OCI-LY7 (cell line): ENCODE data around the gene ISG20L2. TPM values are rescaled to one million over a fixed set of nuclear protein-coding genes. Genes with fewer than 3 reads are reported as not detected.

Experiments
- BruUV-seq: library from RNA; stranded (reverse); fragments of 400-500 nt; replicated peaks from 2 replicates; lab custom pipeline; 2021; lab: Mats Ljungman, UMichigan
- CTCF ChIA-PET: fragments of 300-600 bp; sonication (Branson Sonifier 250); formaldehyde crosslinking; loops from one replicate; lab custom pipeline; 2022; ENCODE audit warnings: antibody characterized with exemption; ENCODE audit not compliant: unreplicated experiment; lab: Charles Lee
- POLR2A ChIA-PET: fragments of 300-600 bp; sonication (Branson Sonifier 250); formaldehyde crosslinking; loops from one replicate; lab custom pipeline; 2022; ENCODE audit warnings: antibody characterized with exemption; lab: Charles Lee
- DNase-seq: peaks from one replicate; pipeline ENCODE4 v3.0.0-alpha.2; 2015; ENCODE audit warnings: low spot score
- H2AFZ ChIP-seq: fragments of 200-600 bp; sonication (generic), shearing (Covaris generic); 2 replicates; pipeline ENCODE4 v1.6.1; 2014; ENCODE audit warnings: mild to moderate bottlenecking, antibody characterized with exemption, low read length, moderate library complexity
- H3K27ac ChIP-seq: fragments of 200-600 bp; sonication (generic); 2 replicates; pipeline ENCODE4 v1.5.1; 2014; ENCODE audit warnings: mixed run types, low read depth, mild to moderate bottlenecking, moderate library complexity, low read length, inconsistent platforms; ENCODE audit not compliant: poor library complexity, severe bottlenecking
- H3K36me3 ChIP-seq: fragments of 200-600 bp; sonication (generic); 2 replicates; pipeline ENCODE4 v1.6.1; 2014; ENCODE audit warnings: mild to moderate bottlenecking, antibody characterized with exemption, low read length, moderate library complexity, mixed read lengths; ENCODE audit not compliant: insufficient read depth
- H3K4me1 ChIP-seq: fragments of 200-600 bp; sonication (generic); 2 replicates; pipeline ENCODE4 v1.5.1; 2014; ENCODE audit warnings: mild to moderate bottlenecking, low read length; ENCODE audit not compliant: insufficient read depth, poor library complexity, severe bottlenecking
- H3K4me2 ChIP-seq: fragments of 200-600 bp; sonication (generic); 2 replicates; pipeline ENCODE4 v1.6.1; 2014; ENCODE audit warnings: mild to moderate bottlenecking, low read length
- H3K4me3 ChIP-seq: fragments of 200-600 bp; sonication (generic); 2 replicates; pipeline ENCODE4 v1.5.1; 2014; ENCODE audit warnings: mild to moderate bottlenecking, low read depth, low read length; ENCODE audit not compliant: poor library complexity, severe bottlenecking
- H3K79me2 ChIP-seq: fragments of 200-600 bp; sonication (generic); 2 replicates; pipeline ENCODE4 v1.6.1; 2016; ENCODE audit warnings: low read depth, mild to moderate bottlenecking, low read length, moderate library complexity, mixed read lengths; ENCODE audit not compliant: insufficient read depth
- H3K9me2 ChIP-seq: fragments of 200-600 bp; sonication (generic); 2 replicates; pipeline ENCODE4 v1.6.1; 2016; ENCODE audit warnings: mild to moderate bottlenecking, low read length, mixed read lengths; ENCODE audit not compliant: insufficient read depth
- H3K9me3 ChIP-seq: fragments of 200-600 bp; sonication (generic); 2 replicates; pipeline ENCODE4 v1.6.1; 2014; ENCODE audit warnings: mild to moderate bottlenecking, mixed run types, low read length, mixed read lengths
- H4K20me1 ChIP-seq: fragments of 200-600 bp; sonication (generic); 2 replicates; pipeline ENCODE4 v1.6.1; 2014; ENCODE audit warnings: mild to moderate bottlenecking, antibody characterized with exemption, low read length, moderate library complexity, mixed read lengths; ENCODE audit not compliant: insufficient read depth
- CTCF ChIP-seq: fragments of 200-600 bp; sonication (generic); conservative IDR thresholded peaks from 2 replicates; pipeline ENCODE4 v1.5.1; 2014; ENCODE audit warnings: mild to moderate bottlenecking, antibody characterized with exemption, low read length, moderate library complexity, mixed read lengths
- EZH2phosphoT487 ChIP-seq: fragments of 200-600 bp; sonication (generic); IDR thresholded peaks from 2 replicates; pipeline ENCODE4 v1.6.1; 2018; ENCODE audit warnings: low read depth, borderline replicate concordance, mild to moderate bottlenecking, mixed run types, antibody characterized with exemption, low read length, moderate library complexity, mixed read lengths
- intact Hi-C: fragments of 100-400 bp; cut with micrococcal nuclease; formaldehyde crosslinking; loops from one replicate; pipeline ENCODE4 v1.10.0; 2022; ENCODE audit not compliant: unreplicated experiment
- total RNA-seq, 2 experiments: library from RNA; depleted of rRNA in 1 of 2; stranded (reverse); fragments of >200 nt in 1 of 2; shearing (Covaris generic) in 1 of 2; gene quantifications; 2 replicates each; pipeline ENCODE4 v1.2.3, GENCODE V29; 2014 to 2022

ISG20L2 gene
- total RNA-seq, 2 experiments from 2014 or later, result 37.9 to 74.1 TPM

GRCh38 chr1:156676114-156676819 is 52.3 kb downstream of the ISG20L2 start:
- Histone ChIP-seq H3K4me3 (no peak overlapping the region), H4K20me1 (no peaks in the 10 kb centered on the region), H2AFZ (no peak overlapping the region), H3K4me1 (no peaks in the 10 kb centered on the region), H3K9me2 (no peaks in the 10 kb centered on the region), H3K36me3 (no peaks in the 10 kb centered on the region), H3K27ac (no peak overlapping the region), H3K4me2 (no peak overlapping the region), H3K79me2 (no peaks in the 10 kb centered on the region), H3K9me3 (no peaks in the 10 kb centered on the region)
- no TSS peak for BruUV-seq
- ChIA-PET CTCF (no interaction called here), POLR2A (no interaction called here)
- no peak for TF ChIP-seq EZH2phosphoT487
- no peak for TF ChIP-seq CTCF
- intact Hi-C loops, result no loop called here
- no peak for DNase-seq

GRCh38 chr1:156675210-156676113 is 53.1 kb downstream of the ISG20L2 start:
- no peaks in the 10 kb centered on the region for H3K9me3 ChIP-seq
- intact Hi-C loops, result no loop called here
- no TSS peak for BruUV-seq
- no peak overlapping the region for H2AFZ ChIP-seq
- H3K4me1 ChIP-seq, result no peaks in the 10 kb centered on the region
- DNase-seq, result no peak
- no peaks in the 10 kb centered on the region for H3K36me3 ChIP-seq
- TF ChIP-seq EZH2phosphoT487 (no peak), CTCF (no peak)
- H3K4me3 ChIP-seq, result no peak overlapping the region
- no peak overlapping the region for H3K27ac ChIP-seq
- H4K20me1 ChIP-seq, result no peaks in the 10 kb centered on the region
- no peak overlapping the region for H3K4me2 ChIP-seq
- ChIA-PET CTCF (no interaction called here), POLR2A (no interaction called here)
- H3K79me2 ChIP-seq, result no peaks in the 10 kb centered on the region
- H3K9me2 ChIP-seq, result no peaks in the 10 kb centered on the region
